Ascending aorta (tissue), 2 donors: ENCODE measurements around the gene IWS1. TPM values are rescaled to one million over a fixed set of nuclear protein-coding genes. Genes with fewer than 3 reads are reported as not detected.

Experiments
- DNase-seq, 2 donors: peaks; one replicate each; pipeline ENCODE4 v3.0.0-alpha.2; 2019; ENCODE audit warnings: low spot score in 2 of 2
- H3K27ac ChIP-seq, 2 donors: fragments of 200-600 bp; sonication (generic); one replicate each; pipeline ENCODE4 v1.5.1; 2016 to 2017; ENCODE audit warnings: mild to moderate bottlenecking in 1 of 2
- H3K27me3 ChIP-seq: fragments of 200-600 bp; sonication (generic); one replicate; pipeline ENCODE4 v1.5.1; 2017
- H3K36me3 ChIP-seq, 2 donors: fragments of 200-600 bp; sonication (generic); one replicate each; pipeline ENCODE4 v1.5.1; 2016
- H3K4me1 ChIP-seq, 2 donors: fragments of 200-600 bp; sonication (generic); one replicate each; pipeline ENCODE4 v1.5.1; 2016 to 2017; ENCODE audit warnings: mild to moderate bottlenecking in 1 of 2
- H3K4me3 ChIP-seq, 2 donors: fragments of 200-600 bp; sonication (generic); one replicate each; pipeline ENCODE4 v1.5.1; 2016 to 2017; ENCODE audit warnings: mild to moderate bottlenecking in 1 of 2
- H3K9me3 ChIP-seq, 2 donors: fragments of 200-600 bp; sonication (generic); one replicate each; pipeline ENCODE4 v1.5.1; 2016
- intact Hi-C: fragments of 100-400 bp; cut with DNase I; formaldehyde crosslinking; loops from one replicate; pipeline ENCODE4 v1.15.1; 2023
- total RNA-seq: library from RNA; depleted of rRNA; stranded (reverse); fragments of >200 nt; gene quantifications from one replicate; pipeline ENCODE4 v1.1.0, GENCODE V29; 2016
- TF ChIP-seq, protein P1 (sequence below), 3 experiments: fragments of 200-600 bp in 2 of 3; fragments of 450-650 bp in 1 of 3; sonication (generic) in 2 of 3; IDR thresholded peaks; one replicate each; pipeline ENCODE4 v1.5.1; 2016 to 2019; ENCODE audit warnings: antibody characterized with exemption in 3 of 3, mild to moderate bottlenecking in 1 of 3, moderate library complexity in 1 of 3

The IWS1 gene
- total RNA-seq, 1 donor from 2014 or later: 54.6 TPM

DNA sequence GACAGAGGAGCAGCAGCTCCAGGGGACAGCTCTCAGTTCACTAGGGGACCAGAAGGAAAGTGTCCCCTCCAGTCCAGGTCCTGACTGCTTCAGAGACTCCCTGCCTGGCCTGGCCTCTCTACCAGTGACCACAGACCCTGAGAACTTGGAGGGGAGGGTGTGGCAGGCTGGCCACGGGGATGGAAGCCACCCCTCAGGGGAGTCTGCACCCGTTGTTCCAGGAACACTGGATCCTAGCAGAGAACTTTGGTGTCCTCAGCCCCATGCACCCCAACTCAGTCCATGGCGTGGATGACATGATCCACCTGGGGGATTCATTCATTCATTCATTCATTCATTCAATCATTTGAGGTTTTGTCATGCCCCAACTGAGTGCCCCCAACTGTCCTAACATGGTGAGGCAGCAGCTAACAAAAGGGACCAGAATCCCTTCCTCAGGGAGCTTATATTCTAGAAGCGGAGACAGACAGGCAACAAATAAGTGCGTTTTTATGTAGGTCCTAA, 41.1 kb upstream of the IWS1 start:
- intact Hi-C loops: loop anchor here (5.0 kb wide), 1 partner anchor 85 kb away; no protein-coding TSS in a partner anchor
- no peaks in the 10 kb centered on the region for H3K36me3 ChIP-seq
- H3K9me3 ChIP-seq: no peaks in the 10 kb centered on the region
- no peak overlapping the region for H3K27ac ChIP-seq
- peak in 1 of 2 donors; percentile 35 for DNase-seq
- no peaks in the 10 kb centered on the region for H3K27me3 ChIP-seq
- TF ChIP-seq, protein P1, sequence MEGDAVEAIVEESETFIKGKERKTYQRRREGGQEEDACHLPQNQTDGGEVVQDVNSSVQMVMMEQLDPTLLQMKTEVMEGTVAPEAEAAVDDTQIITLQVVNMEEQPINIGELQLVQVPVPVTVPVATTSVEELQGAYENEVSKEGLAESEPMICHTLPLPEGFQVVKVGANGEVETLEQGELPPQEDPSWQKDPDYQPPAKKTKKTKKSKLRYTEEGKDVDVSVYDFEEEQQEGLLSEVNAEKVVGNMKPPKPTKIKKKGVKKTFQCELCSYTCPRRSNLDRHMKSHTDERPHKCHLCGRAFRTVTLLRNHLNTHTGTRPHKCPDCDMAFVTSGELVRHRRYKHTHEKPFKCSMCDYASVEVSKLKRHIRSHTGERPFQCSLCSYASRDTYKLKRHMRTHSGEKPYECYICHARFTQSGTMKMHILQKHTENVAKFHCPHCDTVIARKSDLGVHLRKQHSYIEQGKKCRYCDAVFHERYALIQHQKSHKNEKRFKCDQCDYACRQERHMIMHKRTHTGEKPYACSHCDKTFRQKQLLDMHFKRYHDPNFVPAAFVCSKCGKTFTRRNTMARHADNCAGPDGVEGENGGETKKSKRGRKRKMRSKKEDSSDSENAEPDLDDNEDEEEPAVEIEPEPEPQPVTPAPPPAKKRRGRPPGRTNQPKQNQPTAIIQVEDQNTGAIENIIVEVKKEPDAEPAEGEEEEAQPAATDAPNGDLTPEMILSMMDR (IDR thresholded peaks at IDR 0.05): no peak
- H3K4me3 ChIP-seq: no peak overlapping the region
- H3K4me1 ChIP-seq: peaks cover 14 to 34% of the 10 kb centered on the region in 2 donors

DNA sequence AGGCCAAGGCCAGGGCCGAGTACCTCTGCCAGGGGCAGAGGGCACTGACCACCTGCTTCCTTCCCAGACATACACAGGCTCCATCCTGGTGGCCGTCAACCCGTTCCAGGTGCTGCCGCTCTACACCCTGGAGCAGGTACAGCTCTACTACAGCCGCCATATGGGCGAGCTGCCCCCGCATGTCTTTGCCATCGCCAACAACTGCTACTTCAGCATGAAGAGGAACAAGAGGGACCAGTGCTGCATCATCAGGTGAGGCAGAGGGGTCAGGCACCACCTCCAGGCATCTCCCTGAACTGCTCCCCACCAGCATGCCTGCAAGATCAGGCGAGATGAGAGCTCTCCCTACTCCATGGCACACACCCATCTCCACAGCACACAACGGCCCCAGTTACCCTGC, 40.3 kb upstream of the IWS1 start:
- intact Hi-C loops: loop anchor here (5.0 kb wide), 1 partner anchor 86 kb away; no protein-coding TSS in a partner anchor
- Histone ChIP-seq H3K4me1 (peaks cover 14 to 34% of the 10 kb centered on the region in 2 donors), H3K9me3 (no peaks in the 10 kb centered on the region), H3K27me3 (no peaks in the 10 kb centered on the region), H3K27ac (no peak overlapping the region), H3K4me3 (no peak overlapping the region), H3K36me3 (no peaks in the 10 kb centered on the region)
- DNase-seq: peak in 1 of 2 donors; percentile 50
- TF ChIP-seq, protein P1 (IDR thresholded peaks at IDR 0.05): no peak

DNA sequence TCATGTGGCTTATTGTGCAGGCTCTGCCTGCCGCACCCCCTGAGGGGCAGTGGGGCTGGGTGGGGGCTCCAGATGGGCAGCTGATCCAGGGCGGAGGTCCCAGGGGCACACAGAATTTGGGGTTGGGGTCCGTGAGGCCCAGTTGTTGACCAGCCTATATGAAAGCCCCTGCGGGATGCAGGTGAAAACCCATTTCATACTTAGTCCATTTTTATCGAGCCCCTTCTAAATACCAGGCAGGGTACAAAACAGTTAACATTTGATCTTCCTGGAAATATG, 39.8 kb upstream of the IWS1 start:
- intact Hi-C loops: loop anchor here (5.0 kb wide), 1 partner anchor 86 kb away; no protein-coding TSS in a partner anchor
- peaks cover 14 to 37% of the 10 kb centered on the region in 2 donors for H3K4me1 ChIP-seq
- H3K27me3 ChIP-seq: no peaks in the 10 kb centered on the region
- no peak overlapping the region for H3K4me3 ChIP-seq
- TF ChIP-seq, protein P1 (IDR thresholded peaks at IDR 0.05): no peak
- no peak for DNase-seq
- H3K9me3 ChIP-seq: no peaks in the 10 kb centered on the region
- no peak overlapping the region for H3K27ac ChIP-seq
- no peaks in the 10 kb centered on the region for H3K36me3 ChIP-seq

DNA sequence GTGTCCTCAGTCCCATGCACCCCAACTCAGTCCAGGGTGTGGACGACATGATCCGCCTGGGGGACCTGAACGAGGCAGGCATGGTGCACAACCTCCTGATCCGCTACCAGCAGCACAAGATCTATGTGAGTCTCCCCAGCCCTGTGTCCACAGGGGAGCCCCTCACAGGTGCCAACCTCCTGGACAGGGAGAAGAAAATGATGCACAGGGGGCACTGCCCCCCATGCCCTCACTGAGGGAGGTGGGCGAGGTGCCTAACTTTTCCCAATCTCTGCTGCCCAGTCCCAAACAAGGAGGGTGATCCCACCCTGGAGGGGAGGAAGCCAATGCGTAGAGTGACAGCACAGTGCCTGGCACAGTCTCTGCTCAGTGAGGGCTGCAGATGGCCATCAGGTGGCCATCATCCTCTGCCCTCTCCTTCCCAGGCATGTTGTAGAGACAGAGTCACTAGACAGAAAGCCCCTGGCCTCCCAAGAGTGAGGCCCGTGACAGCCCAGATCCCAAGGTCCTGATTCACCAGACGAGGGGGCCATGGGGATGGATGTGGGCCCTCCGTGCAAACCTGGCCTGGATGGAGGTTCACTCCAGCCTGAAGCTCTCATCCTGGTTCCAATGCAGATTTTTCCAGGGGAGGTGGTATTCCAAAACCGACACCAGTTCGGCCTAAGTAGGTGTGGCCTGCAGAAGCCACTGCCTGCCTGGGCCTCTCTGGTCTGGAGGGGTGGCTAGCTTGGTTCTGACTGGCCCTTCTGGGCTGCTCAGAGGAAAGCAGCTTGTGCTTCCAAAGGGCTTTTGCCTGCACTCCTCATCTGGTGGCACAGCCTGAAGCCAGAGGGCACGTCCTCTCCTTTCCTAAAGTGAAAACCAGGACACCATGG, 39.2 kb upstream of the IWS1 start:
- intact Hi-C loops: loop anchor here (5.0 kb wide), 1 partner anchor 87 kb away; no protein-coding TSS in a partner anchor
- H3K4me1 ChIP-seq: peaks cover 14 to 35% of the 10 kb centered on the region in 2 donors
- peak in 1 of 2 donors; percentile 59 for DNase-seq
- H3K4me3 ChIP-seq: no peak overlapping the region
- TF ChIP-seq, protein P1 (IDR thresholded peaks at IDR 0.05): no peak
- no peaks in the 10 kb centered on the region for H3K36me3 ChIP-seq
- no peak overlapping the region for H3K27ac ChIP-seq
- no peaks in the 10 kb centered on the region for H3K9me3 ChIP-seq
- H3K27me3 ChIP-seq: no peaks in the 10 kb centered on the region

DNA sequence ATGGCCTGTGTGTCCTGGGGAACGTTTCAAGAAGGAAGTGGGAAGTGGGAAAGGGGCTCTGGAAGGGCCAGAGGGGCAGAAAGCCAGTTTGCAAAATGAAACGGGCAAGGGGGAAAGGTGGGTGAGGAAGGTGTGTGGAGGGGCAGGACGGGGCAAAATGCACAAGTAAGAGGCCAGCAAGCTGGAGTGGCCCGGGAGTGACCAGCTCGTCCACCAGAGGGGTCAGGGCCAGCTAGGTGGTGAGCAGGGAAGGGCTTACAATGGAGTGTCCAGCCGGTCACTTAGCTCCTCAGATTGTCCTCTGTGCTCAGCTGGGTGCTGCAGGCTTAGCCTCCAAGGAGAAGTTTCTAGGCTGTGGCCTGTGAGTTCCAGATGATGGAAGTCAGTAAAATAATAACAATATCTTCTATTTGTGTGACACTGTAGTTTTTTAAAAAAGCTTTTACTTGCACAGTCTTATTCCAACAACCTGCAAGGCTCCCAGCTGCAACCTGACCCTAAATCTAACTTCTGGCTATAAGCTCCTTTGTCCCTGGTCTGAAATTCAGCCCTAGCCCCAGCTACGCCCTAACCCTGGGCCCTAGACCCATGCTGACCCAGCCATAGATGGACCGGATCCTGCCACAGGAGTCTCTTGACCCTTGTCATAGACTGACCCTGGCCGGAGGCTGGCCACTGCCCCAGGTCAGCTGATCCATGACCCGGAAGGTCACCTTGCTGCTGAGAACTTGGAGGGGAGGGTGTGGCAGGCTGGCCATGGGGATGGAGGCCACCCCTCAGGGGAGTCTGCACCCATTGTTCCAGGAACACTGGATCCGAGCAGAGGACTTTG, 38.4 kb upstream of the IWS1 start:
- Histone ChIP-seq H3K27me3 (no peaks in the 10 kb centered on the region), H3K27ac (no peak overlapping the region), H3K36me3 (no peaks in the 10 kb centered on the region), H3K4me3 (no peak overlapping the region), H3K4me1 (peaks cover 13 to 33% of the 10 kb centered on the region in 2 donors), H3K9me3 (no peaks in the 10 kb centered on the region)
- TF ChIP-seq, protein P1 (IDR thresholded peaks at IDR 0.05): no peak
- intact Hi-C loops: loop anchor here (5.0 kb wide), 1 partner anchor 88 kb away; no protein-coding TSS in a partner anchor
- DNase-seq: no peak
